ENCODE data around the gene RORC.

- TF ChIP-seq SP1 (CRISPR knock-in tag; conservative IDR thresholded peaks at IDR 0.05) (peak; percentile 85), CTCF (IDR thresholded peaks at IDR 0.05) (no peak), ZNF317 (CRISPR knock-in tag; IDR thresholded peaks at IDR 0.05; ENCODE audit: borderline replicate concordance, low read depth) (no peak), MAX (CRISPR knock-in tag; IDR thresholded peaks at IDR 0.05) (peak; percentile 80), USF2 (CRISPR knock-in tag; IDR thresholded peaks at IDR 0.05) (no peak), HMGXB4 (CRISPR knock-in tag; IDR thresholded peaks at IDR 0.05) (peak; percentile 45; the same call in 1 of the 2 replicates), FOXJ3 (CRISPR knock-in tag; IDR thresholded peaks at IDR 0.05; ENCODE audit: borderline replicate concordance) (no peak), TEAD1 (CRISPR knock-in tag; IDR thresholded peaks at IDR 0.05) (0 out of 2 replicates have a peak, but pooled peaks have one; percentile 16), IRF1 (CRISPR knock-in tag; IDR thresholded peaks at IDR 0.05) (no peak), PRDM15 (CRISPR knock-in tag; IDR thresholded peaks at IDR 0.05) (no peak), ZNF423 (CRISPR knock-in tag; IDR thresholded peaks at IDR 0.05) (no peak; the same call in 1 of the 2 replicates), NR2C2 (CRISPR knock-in tag; IDR thresholded peaks at IDR 0.05) (0 out of 2 replicates have a peak, but pooled peaks have one; percentile 22), JUN (CRISPR knock-in tag; IDR thresholded peaks at IDR 0.05) (no peak)
Measured at GRCh38 chr1:151839457-151840403, 8.1 kb upstream of the RORC start, which contains the start of gene C2CD4D.

Measured in WTC11 (cell line).